GM21717 (cell line): Measurements from ENCODE around the gene PHPT1.
"Not testable (repeated sequence)": the region's sequence is repeated elsewhere in the genome, so short reads cannot be mapped to it uniquely, and the experiment has no call there.

ENCODE experiments used
- ATAC-seq: cut with Tn5 transposase; IDR thresholded peaks from one replicate; pipeline ENCODE4 v1.9.1; 2021; ENCODE audit warnings: mild to moderate bottlenecking, moderate library complexity; ENCODE audit not compliant: unreplicated experiment

PHPT1 gene

DNA sequence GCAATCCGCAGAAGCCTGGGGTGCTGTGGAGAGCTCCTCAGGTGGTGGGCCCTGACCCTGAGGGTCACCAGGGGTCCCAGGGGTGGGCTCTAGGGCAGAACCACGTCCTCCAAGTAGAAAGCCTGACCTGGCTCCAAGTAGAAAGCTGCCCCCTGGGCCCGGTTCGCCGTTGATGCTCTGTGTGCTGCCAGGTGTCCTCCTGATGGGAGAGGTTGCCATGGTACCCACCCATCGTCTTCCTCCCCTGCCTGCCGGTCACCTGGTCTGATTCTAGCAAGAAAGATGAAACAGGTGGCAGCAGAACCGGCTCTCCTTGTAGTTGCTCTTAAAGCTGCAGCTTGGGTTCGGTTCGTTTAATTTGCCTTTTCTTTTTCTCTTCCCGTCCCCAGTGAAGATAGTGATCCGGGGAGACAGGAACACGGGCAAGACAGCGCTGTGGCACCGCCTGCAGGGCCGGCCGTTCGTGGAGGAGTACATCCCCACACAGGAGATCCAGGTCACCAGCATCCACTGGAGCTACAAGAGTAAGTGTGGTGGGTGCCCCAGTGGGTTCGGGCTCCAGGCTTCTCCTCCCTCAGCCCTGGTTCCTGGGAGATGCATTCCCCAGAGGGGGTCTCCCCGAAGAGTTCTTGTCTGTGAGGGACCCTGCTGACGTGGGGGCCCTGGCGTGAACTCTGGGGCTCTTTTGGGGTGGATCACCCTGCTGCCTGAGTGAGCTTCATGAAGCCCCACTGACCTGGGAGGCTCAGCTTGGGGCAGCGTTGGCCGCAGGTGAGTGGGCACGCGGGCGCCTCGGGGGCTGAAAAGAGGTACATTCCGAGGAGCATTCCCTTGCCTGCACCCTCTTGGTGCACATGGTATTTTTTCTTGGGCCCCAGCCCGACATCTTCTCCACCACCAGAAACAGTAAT is 25.8 kb upstream of the PHPT1 start:
- ATAC-seq, result no peak

DNA sequence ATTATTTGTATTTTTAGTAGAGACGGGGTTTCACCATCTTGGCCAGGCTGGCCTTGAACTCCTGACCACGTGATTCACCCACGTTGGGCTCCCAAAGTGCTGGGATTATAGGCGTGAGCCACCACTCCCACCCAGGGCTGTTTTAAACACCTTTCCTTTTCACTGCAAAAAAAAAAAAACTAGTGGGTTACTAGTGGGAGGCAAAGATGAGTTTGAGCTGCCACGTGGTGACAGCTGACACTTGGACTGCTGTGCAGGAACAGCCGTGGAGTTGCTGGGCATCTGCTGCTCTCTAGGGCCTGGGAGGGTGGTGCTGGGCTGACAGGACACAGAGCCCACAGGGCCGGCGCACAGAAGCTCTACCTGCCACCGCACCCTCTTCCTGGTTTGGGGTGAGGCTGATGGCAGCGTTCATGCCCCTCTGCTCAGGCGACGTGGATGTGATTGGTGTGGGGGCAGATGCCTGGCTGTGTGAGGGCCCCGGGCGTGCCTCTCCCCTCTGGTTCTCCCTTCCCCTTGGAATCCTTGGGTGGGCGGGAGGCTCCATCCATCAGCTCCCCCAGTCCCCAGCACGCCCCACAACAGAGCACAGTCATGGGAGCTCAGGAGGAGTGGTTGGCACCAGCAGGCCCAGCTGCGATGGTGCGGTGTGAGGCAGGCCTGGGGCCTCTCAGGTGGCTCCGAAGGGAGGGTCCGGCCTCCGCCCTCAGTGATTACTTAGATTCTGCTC is 24.5 kb upstream of the PHPT1 start:
- ATAC-seq, result no peak

DNA sequence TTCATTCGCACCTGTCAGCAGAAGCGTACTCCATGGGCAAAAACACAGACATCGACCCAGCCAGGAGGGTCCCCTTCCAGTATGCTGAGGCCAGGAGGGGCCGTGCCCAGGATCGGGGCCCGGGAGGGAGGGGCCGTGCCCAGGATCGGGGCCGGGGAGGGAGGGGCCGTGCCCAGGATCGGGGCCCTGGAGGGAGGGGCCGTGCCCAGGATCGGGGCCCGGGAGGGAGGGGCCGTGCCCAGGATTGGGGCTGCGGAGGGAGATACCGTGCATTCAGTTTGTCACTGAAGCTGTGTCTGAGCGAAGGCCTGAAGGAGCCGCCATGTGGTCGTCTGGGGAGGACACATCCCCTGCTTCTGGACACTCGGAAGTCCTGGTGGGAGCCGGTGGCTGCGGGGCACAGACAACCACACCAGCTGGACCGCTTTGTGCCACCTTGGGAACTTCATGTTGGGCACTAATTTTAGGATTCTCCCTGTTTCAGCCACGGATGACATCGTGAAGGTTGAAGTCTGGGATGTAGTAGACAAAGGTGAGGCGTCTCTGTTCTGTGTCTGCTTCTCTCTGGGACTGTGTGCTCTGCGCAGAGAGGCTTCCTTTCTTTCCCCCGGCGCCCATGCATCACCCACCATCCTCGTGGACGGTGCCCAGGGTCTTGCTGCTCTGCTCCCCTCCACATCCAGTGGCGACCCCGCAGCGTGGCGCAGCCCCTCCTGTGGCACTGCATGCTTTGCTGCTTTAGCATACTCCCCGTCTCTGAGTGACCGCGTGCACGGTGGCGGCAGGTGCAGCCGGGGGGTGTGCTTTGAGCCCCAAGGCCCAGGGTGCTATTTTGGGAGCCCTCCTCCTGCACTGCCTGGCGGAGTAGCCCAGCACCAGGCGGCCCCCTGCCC is 23.7 kb upstream of the PHPT1 start:
- ATAC-seq, result no peak

DNA sequence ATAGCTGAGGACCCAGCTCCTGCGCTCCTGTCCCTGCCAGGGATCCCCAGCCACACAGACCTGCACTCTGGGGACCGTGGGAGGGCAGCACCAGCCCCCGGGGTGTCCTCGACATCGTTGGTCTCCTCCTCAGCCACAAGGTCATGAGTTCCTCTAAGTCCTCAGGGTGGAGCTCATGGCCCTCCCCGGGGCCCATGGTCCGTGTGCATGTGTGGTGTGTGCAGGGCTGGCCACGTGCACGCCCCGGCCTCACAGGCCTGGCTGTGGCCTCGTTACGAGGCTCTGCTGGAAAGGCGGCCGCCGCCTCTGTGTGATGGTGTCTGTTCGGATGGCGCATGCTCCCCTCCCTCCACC is 23.0 kb upstream of the PHPT1 start:
- no peak for ATAC-seq

DNA sequence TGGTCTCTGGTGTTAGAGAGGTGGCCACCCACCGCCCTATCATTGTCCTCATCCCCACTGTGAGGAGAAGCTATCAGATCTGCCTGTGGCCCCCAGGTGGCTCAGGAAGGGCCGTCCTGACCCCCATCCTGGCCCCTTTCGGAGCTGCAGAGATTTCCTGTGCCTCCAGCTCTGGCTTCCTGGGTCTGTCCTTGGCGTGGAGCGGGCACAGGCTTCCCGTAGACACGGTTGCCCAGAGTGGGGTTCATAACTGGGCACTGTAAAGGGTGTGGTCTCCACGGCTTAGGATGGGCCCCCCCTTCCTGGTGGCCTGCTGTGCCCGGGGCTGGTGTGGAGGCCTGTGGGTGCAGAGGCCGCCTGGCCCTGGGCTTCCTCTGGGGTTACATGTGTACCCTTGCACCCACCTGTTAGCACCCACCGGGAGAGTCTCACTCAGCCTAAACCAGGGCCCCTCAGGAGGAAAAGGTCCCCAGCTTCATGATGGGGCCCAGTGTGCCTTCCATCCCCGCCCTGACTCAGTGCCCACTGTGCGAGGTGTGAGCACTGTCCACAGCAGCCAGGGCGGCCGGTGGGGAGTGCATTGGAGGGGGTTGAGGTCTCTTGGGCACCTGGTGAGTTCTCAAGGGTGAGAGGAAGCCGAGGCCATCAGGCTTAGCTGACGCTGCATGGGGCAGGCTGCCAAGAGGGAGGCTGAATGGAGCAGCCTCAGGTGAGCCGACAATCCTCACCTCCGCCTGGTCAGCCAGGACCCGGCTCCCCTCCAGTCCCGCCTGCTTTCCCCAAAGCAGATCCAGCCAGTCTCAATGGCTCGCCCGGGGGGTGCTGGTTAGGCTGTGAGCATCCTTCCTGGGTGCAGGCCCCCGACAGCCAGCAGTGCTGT is 22.3 kb upstream of the PHPT1 start:
- ATAC-seq, result no peak

DNA sequence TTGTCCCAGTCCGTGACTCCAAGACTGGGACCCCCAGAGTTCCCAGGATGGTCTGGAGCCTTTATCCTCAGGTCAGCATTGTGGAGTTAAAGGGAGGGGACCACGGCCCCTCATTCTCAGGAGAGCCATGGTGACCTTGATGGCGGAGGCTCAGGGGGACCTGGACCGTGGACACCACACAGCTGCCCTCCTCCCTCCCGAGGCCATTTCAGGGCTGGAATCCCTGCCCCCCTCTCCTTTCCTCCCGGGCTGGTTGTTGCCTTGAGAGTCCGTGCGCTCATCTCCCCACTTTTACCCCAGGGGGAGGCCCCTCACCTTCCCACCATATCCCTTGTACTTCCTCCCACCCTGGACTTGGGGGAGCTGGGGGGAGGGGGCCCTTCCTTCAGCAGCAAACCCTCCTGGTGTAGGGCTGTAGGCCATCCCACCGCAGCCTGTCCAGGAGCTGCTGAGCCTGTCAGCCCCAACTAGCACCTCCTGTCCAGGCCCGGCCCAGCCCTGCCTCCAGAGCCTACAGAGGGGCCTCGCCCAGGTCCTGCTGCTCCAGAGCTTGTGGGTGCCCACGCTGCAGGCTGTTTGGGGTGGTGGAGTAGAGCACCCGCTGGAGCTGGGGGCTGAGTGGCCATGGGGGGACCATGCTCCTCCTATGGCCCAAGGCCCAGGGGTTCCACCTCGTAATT is 21.3 kb upstream of the PHPT1 start:
- ATAC-seq, result no peak

DNA sequence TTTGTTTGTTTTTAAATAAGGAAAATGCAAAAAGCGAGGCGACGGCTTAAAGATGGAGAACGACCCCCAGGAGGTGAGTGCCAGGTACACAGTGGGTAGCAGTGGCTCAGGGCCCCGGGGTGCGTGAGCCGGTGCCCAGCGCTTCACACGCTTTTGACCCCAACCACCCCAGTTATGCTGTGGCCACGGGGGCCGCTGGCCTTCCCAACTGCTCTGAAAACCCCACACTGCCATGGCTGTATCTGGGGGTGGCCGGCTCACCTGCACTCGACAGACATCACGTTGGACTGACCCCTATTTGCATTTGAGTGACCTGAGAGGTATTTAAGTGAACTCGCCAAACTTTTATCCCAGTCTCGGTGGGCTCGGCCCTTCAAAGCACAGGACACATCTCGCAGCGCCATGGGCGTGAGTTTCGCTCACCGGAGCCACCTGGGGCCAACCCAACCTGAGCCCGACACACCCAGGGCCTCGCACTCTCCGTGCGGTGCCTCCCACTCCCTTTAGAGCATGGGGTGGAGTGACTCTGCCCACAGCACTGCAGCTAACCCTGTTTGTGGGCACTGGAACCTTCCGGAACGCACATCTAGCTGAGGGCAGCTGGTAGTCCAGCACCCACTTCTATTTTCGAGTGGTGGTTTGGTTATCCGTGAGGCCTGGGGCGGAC is 20.6 kb upstream of the PHPT1 start:
- no peak for ATAC-seq

DNA sequence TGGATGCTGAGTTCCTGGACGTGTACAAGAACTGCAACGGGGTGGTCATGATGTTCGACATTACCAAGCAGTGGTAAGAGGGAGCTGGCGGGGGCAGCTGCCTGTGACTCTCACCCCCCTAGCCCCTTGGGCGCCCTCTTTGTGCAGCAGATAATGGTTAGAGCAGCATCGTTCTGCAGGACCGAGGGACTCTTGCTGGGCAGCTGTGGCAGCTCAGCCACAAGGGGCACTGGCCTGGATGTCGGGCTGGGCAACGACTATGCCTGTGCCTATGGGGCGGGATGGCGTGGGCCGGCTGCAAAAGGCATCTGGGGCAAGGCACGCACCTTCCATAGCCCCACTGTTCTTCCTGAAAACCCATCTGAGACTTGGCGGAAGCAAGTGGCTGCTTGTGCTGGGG is 19.8 kb upstream of the PHPT1 start:
- no peak for ATAC-seq

DNA sequence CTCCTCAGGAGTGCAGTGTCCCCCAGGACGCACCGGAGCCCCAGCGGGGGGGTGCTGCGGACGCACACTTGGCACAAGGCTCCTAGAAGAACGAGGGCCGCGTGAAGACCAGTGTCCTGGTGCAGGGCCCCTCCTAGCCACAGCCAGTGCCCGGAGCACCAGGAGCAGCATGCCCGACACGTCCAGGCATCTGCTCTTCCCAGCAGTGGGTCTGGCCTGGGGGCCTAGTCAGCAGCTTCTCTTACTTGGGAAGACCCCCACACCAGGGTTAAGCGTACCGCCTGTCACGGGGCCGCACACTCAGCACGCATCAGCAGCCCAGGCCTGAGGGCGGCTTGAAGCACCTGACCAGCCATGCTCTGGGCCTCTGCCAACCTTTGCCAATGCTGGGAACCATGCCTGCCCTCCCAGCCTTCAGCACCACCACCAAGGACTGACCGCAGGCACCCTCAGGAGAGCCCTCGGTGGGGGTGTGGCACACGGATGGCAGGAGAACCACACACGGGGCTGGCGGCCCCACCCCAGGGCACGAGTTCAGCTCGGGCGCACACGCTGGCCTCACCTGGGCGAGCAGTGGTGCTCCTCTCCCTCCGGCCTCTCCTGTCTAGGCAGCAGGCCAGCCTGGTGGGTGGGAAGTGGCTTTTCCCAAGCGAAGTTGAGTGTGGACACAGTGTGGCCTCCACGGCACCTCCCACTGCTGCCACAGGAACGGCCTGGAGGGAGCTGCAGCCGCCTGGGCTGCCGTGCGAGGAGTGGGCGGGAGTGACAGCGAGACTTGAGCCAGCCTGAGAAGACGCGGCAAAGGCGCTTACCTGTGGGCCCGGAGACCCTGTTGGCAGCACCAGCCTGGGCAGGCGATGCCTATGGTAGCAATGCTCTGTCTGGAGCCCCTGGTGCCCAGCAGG is 19.0 kb upstream of the PHPT1 start:
- no peak for ATAC-seq

DNA sequence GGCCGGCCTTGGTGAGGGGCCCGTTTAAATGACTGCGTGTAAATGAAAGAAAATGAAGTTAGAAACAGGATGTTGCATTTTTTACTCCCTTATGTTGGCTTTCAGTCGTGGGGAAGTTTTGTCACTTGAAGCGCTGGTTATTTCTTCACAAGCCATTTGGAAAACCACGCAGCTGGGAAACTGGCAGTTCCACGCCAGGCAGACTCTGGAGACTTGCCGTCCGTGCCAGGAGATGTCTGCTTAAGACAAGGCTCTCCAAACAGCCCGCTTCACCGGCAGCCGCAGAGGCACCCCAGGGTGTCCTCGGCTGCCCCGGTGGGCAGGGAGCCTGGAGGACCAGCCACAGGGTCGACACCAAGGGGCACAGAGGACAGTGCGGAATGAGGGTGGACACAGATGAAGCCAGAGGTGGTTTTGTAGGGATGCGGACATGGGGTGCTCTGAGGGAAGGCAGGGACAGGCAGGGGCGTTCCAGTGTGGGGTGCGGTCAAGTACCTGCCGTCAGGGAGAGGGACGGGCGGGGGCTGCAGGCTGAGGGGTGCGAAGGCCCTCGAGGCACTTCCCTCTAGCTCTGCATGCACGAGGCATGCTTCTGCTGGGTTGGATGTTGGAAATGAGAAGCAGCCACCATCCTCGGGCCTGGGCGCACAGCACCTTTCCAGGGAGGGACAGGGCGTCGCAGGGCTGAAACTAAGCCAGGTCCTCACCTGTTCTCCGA is 18.0 kb upstream of the PHPT1 start:
- no peak for ATAC-seq

DNA sequence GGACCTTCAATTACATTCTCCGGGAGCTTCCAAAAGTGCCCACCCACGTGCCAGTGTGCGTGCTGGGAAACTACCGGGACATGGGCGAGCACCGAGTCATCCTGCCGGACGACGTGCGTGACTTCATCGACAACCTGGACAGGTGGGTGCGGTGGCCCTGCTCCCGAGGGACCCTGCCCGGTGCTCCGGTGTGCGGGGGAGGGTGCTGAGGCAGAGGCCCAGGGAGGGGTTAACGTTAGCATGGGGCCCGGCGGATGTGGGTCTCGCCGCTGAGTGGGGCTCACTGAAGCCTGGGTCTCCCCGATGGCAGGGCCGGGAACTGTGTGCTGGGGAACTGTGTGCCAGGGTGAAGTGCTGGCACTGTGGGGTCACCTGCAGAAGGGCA is 17.5 kb upstream of the PHPT1 start:
- ATAC-seq, result no peak

DNA sequence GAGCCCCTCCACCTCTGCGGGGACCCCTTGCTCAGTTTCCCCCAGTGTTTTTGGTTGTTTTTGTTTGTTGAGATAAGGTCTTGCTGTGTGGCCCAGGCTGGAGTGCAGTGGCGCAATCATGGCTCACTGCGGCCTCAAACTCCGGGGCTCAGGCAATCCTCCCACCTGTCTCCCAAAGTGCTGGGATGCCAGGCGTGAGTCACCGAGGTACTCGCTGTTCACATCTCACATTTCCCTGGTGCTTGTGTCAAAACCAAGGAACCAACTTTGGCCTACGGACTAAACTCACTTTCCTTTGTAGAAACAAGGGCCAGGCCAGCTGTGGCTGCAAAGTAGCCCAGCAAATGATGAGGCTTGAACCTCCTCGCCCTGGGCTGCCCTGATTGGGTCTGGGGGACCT is 16.6 kb upstream of the PHPT1 start:
- no peak for ATAC-seq

DNA sequence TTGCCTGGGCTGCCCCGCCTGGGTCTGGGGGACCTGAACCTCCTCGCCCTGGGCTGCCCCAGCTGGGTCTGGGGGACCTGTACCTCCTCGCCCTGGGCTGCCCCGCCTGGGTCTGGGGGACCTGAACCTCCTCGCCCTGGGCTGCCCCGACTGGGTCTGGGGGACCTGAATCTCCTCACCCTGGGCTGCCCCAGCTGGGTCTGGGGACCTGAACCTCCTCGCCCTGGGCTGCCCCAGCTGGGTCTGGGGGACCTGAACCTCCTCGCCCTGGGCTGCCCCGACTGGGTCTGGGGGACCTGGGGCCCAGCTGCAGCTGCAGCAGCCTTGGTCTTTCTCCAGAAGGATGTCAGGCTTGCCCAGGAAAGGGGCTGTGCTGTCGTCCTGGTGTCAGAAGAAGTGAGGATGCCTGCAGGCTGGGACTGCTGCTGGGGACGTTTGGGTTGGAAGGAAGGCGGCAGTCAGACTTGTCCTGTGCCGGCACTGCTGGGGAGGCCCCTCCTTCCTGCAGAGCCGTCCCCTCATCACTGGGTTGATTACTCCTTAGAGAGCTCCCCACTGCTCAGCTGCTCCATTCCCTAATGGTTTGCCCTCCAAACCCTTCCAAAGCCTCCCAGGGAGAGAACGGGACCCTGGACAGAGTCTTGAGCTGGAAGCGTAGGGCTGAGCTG is 15.7 kb upstream of the PHPT1 start:
- not testable (repeated sequence) for ATAC-seq

DNA sequence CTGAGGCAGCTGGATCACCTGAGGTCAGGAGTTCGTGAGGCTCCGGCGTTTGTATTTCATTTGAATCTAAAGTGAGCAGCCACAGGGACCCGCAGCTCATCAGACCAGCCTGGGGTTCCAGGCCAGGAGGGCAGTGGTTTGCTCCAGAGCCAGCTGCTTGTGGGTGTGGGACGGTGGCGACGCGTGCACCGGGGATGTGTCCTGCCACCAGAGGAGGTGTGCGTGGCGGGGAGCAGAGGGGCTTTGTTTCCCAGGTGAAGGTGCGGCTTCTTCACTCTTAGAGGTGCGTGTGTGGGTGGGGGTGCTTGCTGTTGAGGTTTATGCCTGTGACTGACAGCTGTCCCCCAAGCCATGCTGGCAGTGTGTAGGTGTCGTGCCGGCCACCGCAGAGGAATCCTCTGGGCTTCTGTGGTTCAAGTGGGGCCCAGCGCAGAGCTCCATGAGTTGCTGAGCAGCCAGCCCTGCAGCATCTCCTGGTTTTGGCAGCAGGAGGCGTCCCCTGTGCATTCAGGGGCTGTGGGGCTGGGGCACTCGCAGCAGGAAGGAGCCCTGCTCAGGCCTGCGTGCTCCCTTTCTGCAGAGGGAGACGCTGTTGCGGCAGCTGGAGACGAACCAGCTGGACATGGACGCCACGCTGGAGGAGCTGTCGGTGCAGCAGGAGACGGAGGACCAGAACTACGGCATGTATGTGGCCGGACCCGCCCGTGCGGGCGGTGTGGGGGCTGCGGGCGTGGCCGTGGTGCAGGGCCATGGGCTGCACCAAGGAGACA is 13.9 kb upstream of the PHPT1 start:
- ATAC-seq, result no peak

DNA sequence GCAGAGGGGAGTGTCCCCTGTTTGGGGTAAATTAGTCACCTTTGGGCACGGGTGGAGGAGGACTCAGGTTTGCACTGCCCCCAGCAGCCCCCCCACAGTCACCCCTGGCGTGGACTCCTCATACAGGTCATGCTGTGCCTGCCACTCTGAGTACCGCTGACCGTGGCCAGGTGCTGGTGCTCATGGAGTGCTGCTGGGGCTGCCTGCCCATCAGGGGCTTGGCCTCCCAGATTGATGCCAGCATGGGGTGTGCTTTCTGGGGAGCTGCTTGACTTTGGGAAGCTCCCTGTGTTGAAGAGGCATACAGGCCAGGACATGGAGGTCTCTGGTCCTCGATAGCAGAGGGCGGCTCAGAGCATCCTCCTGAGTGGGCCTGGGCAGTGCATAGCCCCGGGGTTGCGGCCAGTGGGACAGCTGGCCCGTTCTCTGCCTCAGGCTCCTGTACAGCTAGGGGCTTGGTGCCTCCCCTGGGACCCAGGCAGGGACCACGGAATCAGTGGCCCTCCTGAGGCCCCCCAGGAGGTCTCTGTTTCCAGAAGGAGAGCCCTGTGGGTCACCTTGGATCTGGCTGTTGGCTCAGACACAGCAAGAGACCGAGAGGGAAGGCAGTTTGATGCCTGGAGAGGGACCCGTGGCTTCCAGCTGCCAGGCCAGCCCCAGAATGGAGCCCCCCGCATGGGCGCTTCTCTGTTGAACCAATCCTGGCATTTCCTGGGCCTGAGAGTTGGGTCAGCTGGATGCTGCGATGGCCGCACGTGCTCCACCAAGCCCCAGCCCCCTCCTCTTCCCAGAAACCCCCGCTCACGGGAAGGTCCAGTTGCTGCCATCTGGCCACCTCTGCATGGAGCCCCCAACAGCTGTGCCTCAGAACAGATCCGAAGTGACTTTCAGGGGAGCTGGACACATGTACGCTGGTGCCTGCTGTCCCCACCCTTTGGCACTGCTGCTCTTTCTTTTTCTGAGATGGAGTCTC is 13.0 kb upstream of the PHPT1 start:
- ATAC-seq, result no peak
